NCI-H460 (cell line): ENCODE data around the gene CR2. TPM values are rescaled to one million over a fixed set of nuclear protein-coding genes. Genes with fewer than 3 reads are reported as not detected.
"Not testable (repeated sequence)": the region's sequence is repeated elsewhere in the genome, so short reads cannot be mapped to it uniquely, and the experiment has no call there.

Source experiments
- DNase-seq: peaks from one replicate; pipeline ENCODE4 v3.0.0-alpha.2; 2016; ENCODE audit warnings: low read depth; ENCODE audit errors: extremely low read depth
- polyA plus RNA-seq: library from polyadenylated mRNA; depleted of rRNA; stranded (reverse); fragments of >200 nt; gene quantifications from 2 replicates; pipeline ENCODE4 v1.2.3, GENCODE V29; 2014; cell fraction: nucleus; rRNA removed
- total RNA-seq: library from RNA; depleted of rRNA; stranded (reverse); fragments of >200 nt; shearing (Covaris generic); gene quantifications from 2 replicates; pipeline ENCODE4 v1.2.3, GENCODE V29; 2014; rRNA removed

CR2 gene
- total RNA-seq = 0.17 TPM in 1 of 2 replicates, not detected in the other
- polyA plus RNA-seq = not detected in 2 replicates

- DNase-seq = no peak
Observed at GRCh38 chr1:207454046-207454964, at the start of gene CR2. TSS of gene CR2 (plus strand) at chr1:207454328. CDS start at chr1:207454419, 91 bp downstream.

- DNase-seq = peak; percentile 75
Observed at GRCh38 chr1:207404849-207405525, 49.1 kb upstream of the CR2 start.

- no peak for DNase-seq
Observed at GRCh38 chr1:207405814-207406213, 48.3 kb upstream of the CR2 start.

- DNase-seq = peak; percentile 50
Observed at GRCh38 chr1:207407655-207408260, 46.4 kb upstream of the CR2 start.

- no peak for DNase-seq
Observed at GRCh38 chr1:207412845-207413244, 41.3 kb upstream of the CR2 start.

- no peak for DNase-seq
Observed at GRCh38 chr1:207414606-207415108, 39.5 kb upstream of the CR2 start.

- DNase-seq = no peak
Observed at GRCh38 chr1:207417076-207417475, 37.1 kb upstream of the CR2 start.

- no peak for DNase-seq
Observed at GRCh38 chr1:207418351-207418750, 35.8 kb upstream of the CR2 start.

- no peak for DNase-seq
Observed at GRCh38 chr1:207420109-207420508, 34.0 kb upstream of the CR2 start.

- DNase-seq = no peak
Observed at GRCh38 chr1:207421078-207421477, 33.0 kb upstream of the CR2 start.

- DNase-seq = no peak
Observed at GRCh38 chr1:207423560-207424292, 30.4 kb upstream of the CR2 start.

- DNase-seq = no peak
Observed at GRCh38 chr1:207424570-207425131, 29.5 kb upstream of the CR2 start.

GRCh38 chr1:207427832-207428585, 26.1 kb upstream of the CR2 start:
- no peak for DNase-seq

- DNase-seq = no peak
Observed at GRCh38 chr1:207428783-207429182, 25.3 kb upstream of the CR2 start.

- no peak for DNase-seq
Observed at GRCh38 chr1:207429963-207430362, 24.2 kb upstream of the CR2 start.

- DNase-seq = no peak
Observed at GRCh38 chr1:207430602-207431001, 23.5 kb upstream of the CR2 start.

GRCh38 chr1:207431508-207431907, 22.6 kb upstream of the CR2 start:
- DNase-seq = no peak

GRCh38 chr1:207433435-207433834, 20.7 kb upstream of the CR2 start:
- DNase-seq = no peak

- not testable (repeated sequence) for DNase-seq
Observed at GRCh38 chr1:207436746-207437145, 17.4 kb upstream of the CR2 start.
